Loucy (cell line): ENCODE data around the gene RHD.
"Not testable (repeated sequence)": the region's sequence is repeated elsewhere in the genome, so short reads cannot be mapped to it uniquely, and the experiment has no call there.

Experiments used
- H2AFZ ChIP-seq: fragments of 200-600 bp; sonication (generic); 2 replicates; pipeline ENCODE4 v1.6.0; 2016; ENCODE audit warnings: antibody characterized with exemption, mild to moderate bottlenecking, low read length, moderate library complexity
- H3F3A ChIP-seq: fragments of 200-600 bp; 2 replicates; pipeline ENCODE4 v1.6.0; 2016; ENCODE audit warnings: antibody characterized with exemption, low read depth, mild to moderate bottlenecking
- H3K27me3 ChIP-seq: fragments of 200-600 bp; sonication (generic); 2 replicates; pipeline ENCODE4 v1.6.1; 2014; ENCODE audit warnings: low read length, mild to moderate bottlenecking; ENCODE audit not compliant: insufficient read depth, poor library complexity, severe bottlenecking
- H3K36me3 ChIP-seq: fragments of 200-600 bp; sonication (generic); 2 replicates; pipeline ENCODE4 v1.6.1; 2016; ENCODE audit warnings: low read length; ENCODE audit not compliant: insufficient read depth
- H3K4me1 ChIP-seq: fragments of 200-600 bp; sonication (generic); 2 replicates; pipeline ENCODE4 v1.5.1; 2014; ENCODE audit warnings: low read length, mild to moderate bottlenecking; ENCODE audit not compliant: insufficient read depth, poor library complexity, severe bottlenecking
- H3K4me2 ChIP-seq: fragments of 200-600 bp; sonication (generic); 2 replicates; pipeline ENCODE4 v1.6.0; 2014; ENCODE audit warnings: antibody characterized with exemption, low read length, low read depth, mild to moderate bottlenecking; ENCODE audit not compliant: poor library complexity, severe bottlenecking
- H3K4me3 ChIP-seq: fragments of 200-600 bp; sonication (generic); 2 replicates; pipeline ENCODE4 v1.5.1; 2014; ENCODE audit warnings: low read length, mild to moderate bottlenecking, mixed read lengths; ENCODE audit not compliant: poor library complexity, severe bottlenecking
- H3K79me2 ChIP-seq: fragments of 200-600 bp; sonication (generic); 2 replicates; pipeline ENCODE4 v1.6.1; 2014; ENCODE audit warnings: low read length; ENCODE audit not compliant: insufficient read depth
- H3K9ac ChIP-seq: fragments of 200-600 bp; sonication (generic); 2 replicates; pipeline ENCODE4 v1.6.0; 2014; ENCODE audit warnings: mild to moderate bottlenecking, low read depth, low read length, moderate library complexity; ENCODE audit not compliant: poor library complexity, severe bottlenecking
- H3K9me2 ChIP-seq: fragments of 200-600 bp; sonication (generic); replicated peaks from 2 replicates; pipeline ENCODE4 v1.6.1; 2016; ENCODE audit warnings: low read depth, low read length, mixed read lengths
- H3K9me3 ChIP-seq: fragments of 200-600 bp; sonication (generic); 2 replicates; pipeline ENCODE4 v1.6.1; 2014; ENCODE audit warnings: mild to moderate bottlenecking, antibody characterized with exemption, low read length, low read depth; ENCODE audit not compliant: insufficient read depth
- H4K20me1 ChIP-seq: fragments of 200-600 bp; sonication (generic); 2 replicates; pipeline ENCODE4 v1.6.0; 2014; ENCODE audit warnings: antibody characterized with exemption, low read length, mild to moderate bottlenecking; ENCODE audit not compliant: insufficient read depth, poor library complexity, severe bottlenecking
- TF ChIP-seq, protein P1 (sequence below): fragments of 200-600 bp; sonication (generic); conservative IDR thresholded peaks from 2 replicates; pipeline ENCODE4 v1.5.1; 2014; ENCODE audit warnings: mild to moderate bottlenecking, antibody characterized with exemption, low read length

The RHD gene

DNA sequence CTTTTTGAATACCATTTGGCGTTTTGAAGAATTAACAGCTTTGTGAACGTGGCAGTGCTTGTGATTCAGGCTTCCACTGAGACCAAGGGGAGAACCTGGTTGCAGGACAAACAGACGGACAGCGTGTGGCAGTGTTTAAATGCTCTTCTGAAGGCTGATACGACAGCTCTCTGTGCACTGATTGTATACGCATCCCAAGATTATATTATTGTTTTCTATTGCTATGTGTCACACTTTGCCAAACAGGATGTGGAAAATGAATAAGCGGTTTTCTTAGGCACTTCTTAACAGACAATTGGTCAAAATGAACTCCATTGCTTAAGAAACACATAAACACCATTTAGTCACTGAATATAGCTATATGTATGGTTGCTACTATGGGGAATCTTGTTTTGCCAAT is 12.5 kb upstream of the RHD start:
- H3K4me1 ChIP-seq, result not testable (repeated sequence)

DNA sequence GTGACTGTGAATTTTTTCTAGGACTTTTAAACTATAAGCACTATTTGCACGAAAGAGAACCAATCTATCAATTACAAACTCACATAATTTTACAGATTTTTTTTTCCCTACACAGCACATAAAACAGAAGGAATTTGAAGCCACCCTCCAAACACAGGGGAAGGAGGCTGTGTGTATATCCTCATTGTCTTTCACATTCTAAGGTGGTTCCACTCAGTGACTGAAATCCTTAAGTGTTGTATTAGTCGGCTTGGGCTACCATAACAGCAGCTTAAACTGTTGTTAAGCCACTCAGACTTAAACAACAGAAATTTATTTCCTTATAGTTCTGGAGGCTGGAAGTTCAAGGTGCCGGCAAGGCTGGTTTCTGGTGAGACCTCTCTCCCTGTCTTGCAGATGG is 12.0 kb upstream of the RHD start:
- not testable (repeated sequence) for H3K36me3 ChIP-seq, H3F3A ChIP-seq, H3K79me2 ChIP-seq, H4K20me1 ChIP-seq, H3K9ac ChIP-seq, H3K9me2 ChIP-seq, H2AFZ ChIP-seq, H3K9me3 ChIP-seq, H3K27me3 ChIP-seq, H3K4me3 ChIP-seq, H3K4me2 ChIP-seq, H3K4me1 ChIP-seq

More for the DNA sequence above, 12.5 kb upstream of the RHD start:
- H3K9me3 ChIP-seq, H3K79me2 ChIP-seq, H3K27me3 ChIP-seq, H4K20me1 ChIP-seq, H3K4me2 ChIP-seq, H3K4me3 ChIP-seq, H3K9me2 ChIP-seq, H2AFZ ChIP-seq, H3K9ac ChIP-seq, H3F3A ChIP-seq, H3K36me3 ChIP-seq: not testable (repeated sequence)
- TF ChIP-seq, protein P1, sequence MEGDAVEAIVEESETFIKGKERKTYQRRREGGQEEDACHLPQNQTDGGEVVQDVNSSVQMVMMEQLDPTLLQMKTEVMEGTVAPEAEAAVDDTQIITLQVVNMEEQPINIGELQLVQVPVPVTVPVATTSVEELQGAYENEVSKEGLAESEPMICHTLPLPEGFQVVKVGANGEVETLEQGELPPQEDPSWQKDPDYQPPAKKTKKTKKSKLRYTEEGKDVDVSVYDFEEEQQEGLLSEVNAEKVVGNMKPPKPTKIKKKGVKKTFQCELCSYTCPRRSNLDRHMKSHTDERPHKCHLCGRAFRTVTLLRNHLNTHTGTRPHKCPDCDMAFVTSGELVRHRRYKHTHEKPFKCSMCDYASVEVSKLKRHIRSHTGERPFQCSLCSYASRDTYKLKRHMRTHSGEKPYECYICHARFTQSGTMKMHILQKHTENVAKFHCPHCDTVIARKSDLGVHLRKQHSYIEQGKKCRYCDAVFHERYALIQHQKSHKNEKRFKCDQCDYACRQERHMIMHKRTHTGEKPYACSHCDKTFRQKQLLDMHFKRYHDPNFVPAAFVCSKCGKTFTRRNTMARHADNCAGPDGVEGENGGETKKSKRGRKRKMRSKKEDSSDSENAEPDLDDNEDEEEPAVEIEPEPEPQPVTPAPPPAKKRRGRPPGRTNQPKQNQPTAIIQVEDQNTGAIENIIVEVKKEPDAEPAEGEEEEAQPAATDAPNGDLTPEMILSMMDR, result peak; percentile 41

DNA sequence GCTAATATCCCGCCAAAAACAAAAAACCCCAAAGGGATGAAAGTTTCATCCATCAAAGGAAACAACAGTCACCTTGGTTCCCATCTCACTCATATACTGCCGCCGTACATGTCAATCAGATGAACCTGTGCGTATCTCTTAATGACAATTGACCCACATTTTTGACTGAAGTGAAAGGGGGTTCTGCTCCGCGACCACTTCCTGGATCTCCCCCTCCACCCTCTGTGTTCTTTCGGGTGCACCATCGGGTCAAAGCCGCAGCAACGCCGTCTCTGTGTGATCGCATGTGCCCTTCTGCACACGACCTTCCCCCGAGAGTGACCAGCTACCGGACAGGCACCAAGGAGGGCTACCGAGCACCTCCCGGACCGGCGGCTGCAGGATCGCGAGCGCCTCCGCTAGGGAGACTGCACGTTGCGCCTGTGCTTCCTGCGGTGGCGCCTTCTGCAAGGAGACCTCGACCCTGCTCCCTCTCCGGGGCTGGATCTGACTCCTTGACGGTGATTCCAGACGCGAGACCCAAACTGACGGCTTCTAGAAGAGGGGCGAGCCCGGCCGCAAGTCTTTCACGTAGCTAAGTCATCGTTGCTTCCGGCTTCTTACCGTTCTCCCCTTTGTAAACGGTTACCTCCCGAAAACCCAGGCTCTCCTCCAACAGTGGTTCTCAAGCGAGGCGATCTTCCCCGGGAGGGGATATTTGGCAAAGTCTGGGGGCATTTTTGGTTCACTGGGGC is 5.6 kb upstream of the RHD start:
- Histone ChIP-seq H3K9ac (peak overlapping the region; percentile 75), H3K4me2 (peak overlapping the region; percentile 85), H3K4me3 (peak overlapping the region; percentile 92), H2AFZ (peak overlapping the region; percentile 64)
- H3K79me2 ChIP-seq, H3K27me3 ChIP-seq, H3K9me2 ChIP-seq, H3K36me3 ChIP-seq, H3K4me1 ChIP-seq, H3F3A ChIP-seq, H4K20me1 ChIP-seq, H3K9me3 ChIP-seq: not testable (repeated sequence)
- TF ChIP-seq, protein P1, result peak; percentile 20; the same call in 1 of the 2 replicates

DNA sequence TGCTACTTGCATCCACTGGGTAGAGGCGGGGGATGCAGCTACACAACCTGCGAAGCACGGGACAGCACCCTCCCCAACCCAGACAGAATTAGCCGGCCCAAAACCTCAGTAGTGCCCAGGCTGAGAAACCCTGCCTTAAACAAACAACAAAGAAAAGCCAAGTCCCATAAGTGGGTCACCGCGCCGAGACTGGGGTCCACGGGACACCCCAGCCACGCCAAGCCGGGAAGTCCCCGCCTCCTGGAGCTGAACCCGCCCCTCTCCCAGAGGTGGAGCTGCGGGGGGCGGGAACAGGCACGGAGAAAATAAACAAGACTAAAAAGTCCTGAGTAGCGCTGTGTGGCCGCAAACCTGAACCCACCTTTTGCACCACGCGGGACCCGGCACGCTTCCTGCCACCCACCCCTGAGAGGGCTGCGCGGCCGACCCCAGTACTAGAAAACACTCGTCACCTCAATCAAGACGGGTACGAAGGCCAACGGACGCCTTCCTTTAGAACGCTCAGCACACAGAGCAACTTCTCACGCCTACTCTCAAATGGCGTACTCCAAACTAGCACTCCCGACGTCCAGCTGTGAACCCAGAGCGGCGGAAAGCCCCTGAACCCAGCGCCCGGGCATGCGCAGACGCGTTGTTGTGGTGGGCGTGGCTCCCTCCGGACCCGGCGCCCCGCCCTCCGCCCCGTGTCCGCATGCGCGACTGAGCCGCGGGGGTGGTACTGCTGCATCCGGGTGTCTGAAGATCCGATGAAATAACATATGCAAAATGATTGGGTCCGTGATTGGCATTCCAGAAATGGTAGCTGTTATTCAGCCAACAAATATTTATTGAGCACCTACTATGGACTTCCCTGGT is 4.8 kb upstream of the RHD start:
- H4K20me1 ChIP-seq, H3K27me3 ChIP-seq, H3F3A ChIP-seq, H3K36me3 ChIP-seq, H3K4me1 ChIP-seq, H3K79me2 ChIP-seq, H3K9me2 ChIP-seq, H3K9me3 ChIP-seq: not testable (repeated sequence)
- Histone ChIP-seq H3K9ac (peak overlapping the region; percentile 67), H3K4me3 (peak overlapping the region; percentile 74), H3K4me2 (peak overlapping the region; percentile 90), H2AFZ (peak overlapping the region; percentile 100)

DNA sequence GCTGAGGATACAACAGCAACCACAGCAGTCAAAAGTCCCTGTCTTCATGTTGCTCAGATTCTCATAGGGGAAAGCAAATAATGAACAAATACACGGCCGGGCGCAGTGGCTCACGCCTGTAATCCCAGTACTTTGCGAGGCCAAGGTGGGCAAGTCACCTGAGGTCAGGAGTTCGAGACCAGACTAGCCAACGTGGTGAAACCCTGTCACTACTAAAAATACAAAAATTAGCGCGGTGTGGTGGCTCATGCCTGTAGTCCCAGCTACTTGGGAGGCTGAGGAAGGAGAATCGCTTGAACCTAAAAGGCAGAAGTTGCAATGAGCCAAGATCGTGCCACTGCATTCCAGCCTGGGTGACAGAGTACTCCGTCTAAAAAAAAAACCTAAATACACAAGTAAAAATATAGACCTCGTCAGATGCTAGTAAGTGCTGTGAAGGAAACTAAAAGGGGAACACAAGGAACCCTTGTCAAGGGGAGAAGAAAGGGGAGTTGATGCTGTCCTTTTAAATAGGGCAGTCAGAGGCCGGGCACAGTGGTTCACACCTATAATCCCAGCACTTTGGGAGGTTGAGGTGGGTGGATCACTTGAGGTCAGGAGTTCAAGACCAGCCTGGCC is 4.1 kb upstream of the RHD start:
- H3K9me3 ChIP-seq, H3K27me3 ChIP-seq, H3K9me2 ChIP-seq, H3K36me3 ChIP-seq, H3K4me1 ChIP-seq, H3K79me2 ChIP-seq, H3F3A ChIP-seq, H4K20me1 ChIP-seq: not testable (repeated sequence)
- peak overlapping the region; percentile 100 for H2AFZ ChIP-seq
- H3K4me2 ChIP-seq, result peak overlapping the region; percentile 90
- H3K9ac ChIP-seq, result peak overlapping the region; percentile 67
- H3K4me3 ChIP-seq, result peak overlapping the region; percentile 74

DNA sequence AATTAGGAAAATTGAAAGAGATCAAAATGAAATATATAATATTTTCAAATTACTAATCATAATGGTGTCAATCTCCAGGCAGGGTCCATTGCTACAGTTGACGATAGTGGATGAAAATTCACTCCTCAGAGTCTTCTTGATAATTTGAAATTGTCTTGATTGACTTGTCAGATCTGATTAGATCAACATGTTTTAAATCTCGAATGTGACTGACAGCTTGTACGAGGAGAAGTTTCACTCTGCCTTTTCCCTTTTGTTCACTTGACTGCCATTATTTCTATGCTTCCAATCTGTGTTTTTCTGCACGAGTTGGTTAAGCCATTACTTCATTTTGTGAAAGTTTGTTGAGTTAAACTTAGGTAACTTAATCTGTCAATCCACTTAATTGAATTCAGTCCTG is 3.3 kb downstream of the RHD start:
- H3K27me3 ChIP-seq, H3K4me2 ChIP-seq, H4K20me1 ChIP-seq, H3K4me3 ChIP-seq, H3K36me3 ChIP-seq, H3K79me2 ChIP-seq, H3K9me3 ChIP-seq, H3K4me1 ChIP-seq, H3K9me2 ChIP-seq, H3F3A ChIP-seq, H3K9ac ChIP-seq, H2AFZ ChIP-seq: not testable (repeated sequence)
